G401.6 (cell line): ENCODE measurements around the gene COPB1.
A peak's percentile ranks its signal among the peaks of the same experiment; 100 is the strongest.

Experiments used
- FAIRE-seq: peaks from 2 replicates; lab custom pipeline; 2012; peaks lifted over from hg19 to GRCh38; lab: Jason Lieb, UNC

Gene COPB1

GRCh38 chr11:14503023-14503422 lies 3.4 kb upstream of the COPB1 start:
- no peak for FAIRE-seq

GRCh38 chr11:14502039-14502438 lies 2.4 kb upstream of the COPB1 start:
- no peak for FAIRE-seq

GRCh38 chr11:14500181-14500651 lies 605 bp upstream of the COPB1 start:
- FAIRE-seq, result no peak

GRCh38 chr11:14499178-14499559 lies 442 bp downstream of the COPB1 start:
- no peak for FAIRE-seq

- no peak for FAIRE-seq
Measured at GRCh38 chr11:14480716-14481115, 18.9 kb downstream of the COPB1 start.

- no peak for FAIRE-seq
Measured at GRCh38 chr11:14471127-14471526, 28.5 kb downstream of the COPB1 start.

- FAIRE-seq, result no peak
Measured at GRCh38 chr11:14463623-14464022, 36.0 kb downstream of the COPB1 start.

- FAIRE-seq, result no peak
Measured at GRCh38 chr11:14460147-14460546, 39.5 kb downstream of the COPB1 start.

- no peak for FAIRE-seq
Measured at GRCh38 chr11:14458377-14458776, 41.2 kb downstream of the COPB1 start.

- FAIRE-seq, result no peak
Measured at GRCh38 chr11:14455648-14456430, 43.8 kb downstream of the COPB1 start.

GRCh38 chr11:14454861-14455632 lies 44.6 kb downstream of the COPB1 start:
- FAIRE-seq, result peak; percentile 95

- FAIRE-seq, result no peak
Measured at GRCh38 chr11:14451825-14452224, 47.8 kb downstream of the COPB1 start.

- no peak for FAIRE-seq
Measured at GRCh38 chr11:14449302-14449714, 50.3 kb downstream of the COPB1 start.

GRCh38 chr11:14448240-14448639 lies 51.4 kb downstream of the COPB1 start:
- no peak for FAIRE-seq

- no peak for FAIRE-seq
Measured at GRCh38 chr11:14446701-14447169, 52.9 kb downstream of the COPB1 start.

GRCh38 chr11:14445542-14446530 lies 53.8 kb downstream of the COPB1 start:
- no peak for FAIRE-seq

- FAIRE-seq, result no peak
Measured at GRCh38 chr11:14444441-14445189, 55.0 kb downstream of the COPB1 start.

- no peak for FAIRE-seq
Measured at GRCh38 chr11:14443638-14444037, 56.0 kb downstream of the COPB1 start.

GRCh38 chr11:14435717-14436512 lies 63.7 kb downstream of the COPB1 start:
- no peak for FAIRE-seq

- FAIRE-seq, result no peak
Measured at GRCh38 chr11:14425621-14426020, 74.0 kb downstream of the COPB1 start.

- no peak for FAIRE-seq
Measured at GRCh38 chr11:14424096-14424495, 75.5 kb downstream of the COPB1 start.
